ENCODE results near the gene GP9.

DNA sequence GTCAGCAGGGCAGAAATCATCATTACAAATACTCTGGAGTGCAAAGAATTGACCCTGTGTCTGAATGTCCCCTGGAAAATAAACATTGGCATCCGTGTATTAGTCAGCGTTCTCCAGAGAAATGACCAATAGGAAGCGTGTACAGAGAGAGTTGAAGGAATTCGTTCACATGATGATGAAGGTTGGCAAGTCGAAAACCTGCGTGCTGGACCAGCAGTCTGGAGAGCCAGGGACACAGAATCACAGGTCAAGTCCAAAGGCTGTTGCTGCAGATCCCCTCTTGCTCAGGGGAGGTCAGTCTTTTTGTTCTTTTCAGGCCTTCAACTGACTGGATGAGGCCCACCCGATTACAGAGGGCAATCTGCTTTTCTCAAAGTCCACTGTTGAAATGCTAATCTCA, 16.6 kb downstream of the GP9 start:
- TF ChIP-seq CTCF (IDR thresholded peaks at IDR 0.05) (no peak), POLR2A (IDR thresholded peaks at IDR 0.05) (no peak)

Data from testis (tissue), 2 donors.